ENCODE results near the gene MT1X. TPM values are rescaled to one million over a fixed set of nuclear protein-coding genes. Genes with fewer than 3 reads are reported as not detected.

The MT1X gene
- total RNA-seq, 1 donor from 2014 or later = 2,271 TPM

Other genes with a start within 250 kb of the MT1X start
- gene NUDT21, start 231.1 kb upstream of the MT1X start, total RNA-seq = 31.7 TPM
- gene OGFOD1, start 230.9 kb upstream of the MT1X start, total RNA-seq = 12.1 TPM
- 11.7 TPM for gene BBS2, start 162.4 kb upstream of the MT1X start, total RNA-seq
- not detected for gene MT4, start 117.4 kb upstream of the MT1X start, total RNA-seq
- gene MT3, start 92.9 kb upstream of the MT1X start, total RNA-seq = not detected
- gene MT2A, start 73.9 kb upstream of the MT1X start, total RNA-seq = 3,908 TPM
- gene MT1E, start 56.7 kb upstream of the MT1X start, total RNA-seq = 1,576 TPM
- gene MT1M, start 49.8 kb upstream of the MT1X start, total RNA-seq = 546 TPM
- 141 TPM for gene MT1A, start 43.8 kb upstream of the MT1X start, total RNA-seq
- gene MT1B, start 30.6 kb upstream of the MT1X start, total RNA-seq = 2.7 TPM
- gene MT1F, start 24.5 kb upstream of the MT1X start, total RNA-seq = 763 TPM
- 5,960 TPM for gene MT1G, start 14.4 kb upstream of the MT1X start, total RNA-seq
- gene MT1H, start 12.7 kb upstream of the MT1X start, total RNA-seq = 949 TPM
- gene NUP93, start 47.7 kb downstream of the MT1X start, total RNA-seq = 13.2 TPM
- gene SLC12A3, start 182.7 kb downstream of the MT1X start, total RNA-seq = not detected
- gene HERPUD1, start 249.7 kb downstream of the MT1X start, total RNA-seq = 122 TPM

All from left lobe of liver (tissue), 1 donor.